ENCODE measurements around the gene AIM2.
"Not testable (repeated sequence)": the region's sequence is repeated elsewhere in the genome, so short reads cannot be mapped to it uniquely, and the experiment has no call there.

Gene AIM2, protein sequence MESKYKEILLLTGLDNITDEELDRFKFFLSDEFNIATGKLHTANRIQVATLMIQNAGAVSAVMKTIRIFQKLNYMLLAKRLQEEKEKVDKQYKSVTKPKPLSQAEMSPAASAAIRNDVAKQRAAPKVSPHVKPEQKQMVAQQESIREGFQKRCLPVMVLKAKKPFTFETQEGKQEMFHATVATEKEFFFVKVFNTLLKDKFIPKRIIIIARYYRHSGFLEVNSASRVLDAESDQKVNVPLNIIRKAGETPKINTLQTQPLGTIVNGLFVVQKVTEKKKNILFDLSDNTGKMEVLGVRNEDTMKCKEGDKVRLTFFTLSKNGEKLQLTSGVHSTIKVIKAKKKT

DNA sequence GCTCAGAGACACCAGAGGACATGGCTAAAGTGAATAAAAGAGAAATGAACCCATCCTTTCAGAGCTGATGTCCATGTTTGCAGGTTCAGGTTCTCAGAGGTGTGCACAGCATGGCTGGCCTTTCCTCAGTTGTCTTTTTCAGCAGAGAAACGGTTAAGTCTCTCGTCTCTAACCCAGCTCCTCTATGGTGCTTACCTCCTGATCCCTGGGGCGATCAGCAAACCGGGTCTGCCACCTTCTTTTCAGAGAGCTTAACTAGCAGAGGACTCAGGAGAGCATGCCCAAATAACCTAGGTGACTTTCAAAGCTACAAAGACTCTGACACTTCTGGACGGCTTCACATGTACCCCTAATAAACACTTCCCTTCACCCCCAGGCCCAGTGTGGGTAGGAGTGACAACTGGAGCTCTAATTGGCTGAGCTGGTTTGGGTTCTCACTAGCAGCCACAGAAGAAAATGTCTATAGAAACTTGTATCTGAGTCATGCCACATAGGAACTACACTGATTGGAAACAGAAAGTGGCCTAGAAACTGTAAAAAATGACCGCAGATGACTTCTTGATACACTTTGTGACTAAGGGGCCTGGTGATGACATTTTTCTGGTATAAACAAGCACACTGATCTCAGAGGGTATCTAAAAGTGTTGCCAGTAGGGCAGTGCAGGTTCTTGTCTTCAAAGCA lies at the start of gene AIM2:
AIM2 (minus strand) TSS at position 329 of the 682 bp plus-strand sequence. CDS start 3,267 bp downstream, outside the sequence.
- no peak for DNase-seq

DNA sequence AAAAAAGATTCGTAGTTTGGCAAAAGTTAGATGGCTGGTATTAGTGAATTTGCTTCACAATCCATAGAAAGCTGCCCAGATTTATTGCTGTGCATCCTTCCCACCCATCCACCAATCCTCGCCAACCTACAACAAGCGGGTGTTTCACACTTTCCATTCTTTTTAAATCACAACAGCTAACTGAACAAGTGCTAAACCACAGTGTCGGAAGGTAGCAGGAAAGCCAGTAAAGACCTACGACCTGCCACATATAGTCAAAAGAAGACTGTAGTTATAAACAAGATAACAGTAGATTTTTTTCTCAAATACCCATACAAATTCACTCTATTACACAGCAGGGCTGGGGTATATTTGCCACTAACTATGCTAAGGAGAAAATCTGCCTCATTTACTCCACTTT lies 47.0 kb upstream of the AIM2 start:
- no peak for DNase-seq

GRCh38 chr1:159122005-159122621 lies 45.5 kb upstream of the AIM2 start:
- DNase-seq, result no peak

DNA sequence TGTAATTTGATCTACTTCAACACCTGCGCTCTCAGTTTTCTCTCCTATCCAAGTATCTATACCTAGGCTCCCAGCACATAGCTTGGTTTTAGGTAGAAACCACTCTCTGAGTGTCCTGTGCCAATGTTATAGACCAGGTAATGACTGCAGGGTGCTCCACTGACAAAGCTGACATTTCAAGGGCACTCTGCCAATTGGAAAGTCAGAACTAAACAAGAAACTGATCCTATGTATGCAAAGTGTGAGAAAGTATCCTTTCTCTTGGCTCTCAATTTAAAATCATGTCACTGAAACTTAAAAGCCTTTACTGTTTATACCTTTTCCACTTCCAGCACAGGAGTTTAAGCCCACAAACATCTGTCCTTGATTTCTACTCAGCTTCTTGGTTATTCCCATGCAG lies 45.0 kb upstream of the AIM2 start:
- DNase-seq, result no peak

DNA sequence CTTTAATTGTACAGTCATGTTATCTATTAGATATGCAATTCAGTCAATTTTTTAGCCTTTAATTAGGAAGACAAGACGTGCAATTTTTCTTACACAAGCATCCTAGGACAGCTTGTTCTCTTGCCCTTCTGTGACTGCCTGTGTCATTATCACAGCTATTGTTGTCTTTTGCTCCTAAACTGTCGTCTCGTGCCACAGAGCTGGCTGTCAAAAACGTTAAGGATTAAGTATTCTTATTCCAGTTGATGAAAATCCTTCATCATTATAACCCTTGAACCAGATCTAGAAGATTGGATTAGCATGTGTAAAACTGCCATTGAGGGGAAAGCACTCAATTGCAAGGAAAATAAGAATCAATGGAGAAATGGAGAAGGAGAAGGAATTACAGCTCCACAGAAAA lies 43.8 kb upstream of the AIM2 start:
- DNase-seq, result no peak

- no peak for DNase-seq
Measured at GRCh38 chr1:159113596-159114433, 37.2 kb upstream of the AIM2 start.

- not testable (repeated sequence) for DNase-seq
Measured at GRCh38 chr1:159103021-159103420, 26.5 kb upstream of the AIM2 start.

DNA sequence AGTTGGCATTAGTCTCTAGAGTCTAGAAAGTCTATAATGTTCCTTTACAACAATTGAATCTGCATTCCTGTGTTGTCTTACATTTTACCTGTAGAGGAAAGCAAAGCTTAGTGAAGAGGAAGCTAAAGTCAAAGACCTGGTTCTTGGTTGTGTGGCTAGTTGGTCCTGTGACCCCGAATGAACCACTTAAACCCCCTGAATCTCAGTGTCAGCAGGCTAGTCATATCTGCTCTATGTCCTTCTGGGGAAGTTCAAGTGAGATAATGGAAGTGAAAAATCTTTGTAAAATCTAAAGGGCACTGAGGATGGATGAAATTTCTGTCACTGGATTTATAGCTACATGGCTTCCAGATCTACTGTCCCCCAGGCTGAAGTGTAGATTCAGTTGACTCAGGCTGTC lies 24.0 kb upstream of the AIM2 start:
- DNase-seq, result no peak

DNA sequence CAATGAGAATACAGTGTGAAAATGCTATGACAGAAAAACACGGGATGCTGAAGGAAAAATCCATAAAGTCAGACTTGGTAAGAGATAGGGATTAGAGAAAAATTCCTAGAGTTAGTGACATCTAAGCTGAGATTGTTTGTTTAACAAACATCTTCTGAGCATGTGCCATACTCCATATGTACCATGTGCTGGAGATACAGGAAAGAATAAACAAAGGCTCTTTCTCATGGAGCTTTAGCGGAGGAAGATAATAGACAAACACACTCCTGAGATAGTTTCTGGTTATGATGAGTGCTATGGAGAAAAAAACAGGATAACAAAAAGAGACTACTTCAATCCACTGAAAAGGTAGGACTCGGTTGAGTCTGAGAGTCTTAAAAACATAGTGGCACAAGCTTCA lies 22.0 kb upstream of the AIM2 start:
- DNase-seq, result no peak

DNA sequence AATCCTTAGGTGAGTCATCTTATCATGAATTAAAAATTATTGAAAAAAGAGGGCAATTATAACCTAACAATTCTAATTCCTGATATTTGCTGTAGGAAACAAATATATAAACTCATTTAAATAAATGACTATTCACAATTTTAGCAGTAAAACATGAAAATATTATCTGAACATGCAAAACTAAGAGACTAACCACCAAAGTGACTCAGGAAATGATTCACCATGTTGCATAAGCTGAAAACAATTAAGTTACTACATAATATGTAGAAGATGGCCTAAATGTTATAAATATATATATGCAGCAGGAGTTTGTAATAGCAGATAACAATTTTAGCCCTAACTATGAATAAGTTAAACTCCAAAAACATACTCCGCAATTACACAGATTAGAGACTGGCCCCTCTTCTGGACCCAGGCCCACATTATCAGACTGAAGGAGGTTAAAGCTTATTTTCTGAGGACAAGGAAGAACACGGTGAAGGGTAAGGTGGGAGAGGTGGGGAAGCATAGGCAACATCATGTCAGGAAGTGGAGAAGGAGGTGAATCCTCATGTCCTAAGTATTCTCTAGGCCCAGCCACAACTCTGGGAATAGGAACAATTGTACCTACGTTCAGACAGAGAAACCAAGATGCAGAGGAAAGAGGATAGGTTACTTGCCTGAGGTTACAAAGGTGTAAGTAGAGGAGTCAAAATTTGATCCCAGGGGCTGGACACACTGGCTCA lies 15.6 kb upstream of the AIM2 start:
- no peak for DNase-seq

DNA sequence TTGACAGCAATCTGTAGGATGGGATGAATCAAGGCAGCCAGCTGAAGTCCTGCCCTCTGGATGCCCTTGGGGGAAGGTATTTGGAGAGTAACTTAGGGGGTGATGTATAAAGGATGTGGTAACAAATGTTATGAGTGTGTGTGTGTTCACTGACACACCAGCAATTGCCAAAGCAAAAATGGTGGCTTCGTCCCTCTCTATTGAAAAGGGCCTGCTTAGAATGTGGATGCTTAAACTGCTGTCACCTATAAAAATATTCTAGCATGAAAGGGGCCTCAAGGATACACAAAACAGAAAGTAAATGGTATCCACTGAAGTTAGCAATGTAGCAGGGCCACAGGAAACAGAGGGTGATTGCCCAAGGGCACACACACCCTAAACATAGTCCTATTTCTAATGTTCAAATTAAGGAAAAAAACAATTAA lies 15.1 kb upstream of the AIM2 start:
- no peak for DNase-seq

GRCh38 chr1:159091180-159091560 lies 14.6 kb upstream of the AIM2 start:
- DNase-seq, result no peak

GRCh38 chr1:159090286-159091179 lies 14.0 kb upstream of the AIM2 start:
- DNase-seq, result no peak

GRCh38 chr1:159089184-159089791 lies 12.7 kb upstream of the AIM2 start:
- no peak for DNase-seq

- no peak for DNase-seq
Measured at GRCh38 chr1:159088546-159089183, 12.1 kb upstream of the AIM2 start.

GRCh38 chr1:159088050-159088449 lies 11.5 kb upstream of the AIM2 start:
- DNase-seq, result no peak

- DNase-seq, result no peak
Measured at GRCh38 chr1:159084867-159085266, 8.3 kb upstream of the AIM2 start.

GRCh38 chr1:159084152-159084551 lies 7.6 kb upstream of the AIM2 start:
- DNase-seq, result no peak

- DNase-seq, result no peak
Measured at GRCh38 chr1:159083013-159083412, 6.4 kb upstream of the AIM2 start.

- DNase-seq, result no peak
Measured at GRCh38 chr1:159081626-159082025, 5.1 kb upstream of the AIM2 start.

Data from NCI-H2227 treated with DMSO at 0.1 percent for 48 hours (cell line).